ENCODE data around the gene SLC6A19.

DNA sequence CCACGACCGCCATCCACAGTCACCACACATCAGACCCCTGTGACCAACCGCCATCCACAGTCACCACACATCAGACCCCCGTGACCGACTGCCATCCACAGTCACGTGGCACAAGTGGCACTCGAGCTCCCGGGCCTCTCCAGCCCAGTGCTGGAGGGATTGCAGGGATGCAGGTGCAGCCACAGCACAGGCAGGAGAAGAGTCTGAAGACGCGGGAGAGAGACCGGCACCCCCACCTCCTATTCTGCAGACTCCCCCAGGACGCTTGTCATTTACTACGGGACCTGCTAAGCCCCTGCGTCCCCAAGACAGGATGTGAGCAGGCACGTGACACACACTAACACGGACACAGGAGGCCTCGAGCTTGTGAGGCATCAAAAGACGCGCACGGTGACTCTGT lies 72.3 kb downstream of the SLC6A19 start:
- TF ChIP-seq, protein P1, sequence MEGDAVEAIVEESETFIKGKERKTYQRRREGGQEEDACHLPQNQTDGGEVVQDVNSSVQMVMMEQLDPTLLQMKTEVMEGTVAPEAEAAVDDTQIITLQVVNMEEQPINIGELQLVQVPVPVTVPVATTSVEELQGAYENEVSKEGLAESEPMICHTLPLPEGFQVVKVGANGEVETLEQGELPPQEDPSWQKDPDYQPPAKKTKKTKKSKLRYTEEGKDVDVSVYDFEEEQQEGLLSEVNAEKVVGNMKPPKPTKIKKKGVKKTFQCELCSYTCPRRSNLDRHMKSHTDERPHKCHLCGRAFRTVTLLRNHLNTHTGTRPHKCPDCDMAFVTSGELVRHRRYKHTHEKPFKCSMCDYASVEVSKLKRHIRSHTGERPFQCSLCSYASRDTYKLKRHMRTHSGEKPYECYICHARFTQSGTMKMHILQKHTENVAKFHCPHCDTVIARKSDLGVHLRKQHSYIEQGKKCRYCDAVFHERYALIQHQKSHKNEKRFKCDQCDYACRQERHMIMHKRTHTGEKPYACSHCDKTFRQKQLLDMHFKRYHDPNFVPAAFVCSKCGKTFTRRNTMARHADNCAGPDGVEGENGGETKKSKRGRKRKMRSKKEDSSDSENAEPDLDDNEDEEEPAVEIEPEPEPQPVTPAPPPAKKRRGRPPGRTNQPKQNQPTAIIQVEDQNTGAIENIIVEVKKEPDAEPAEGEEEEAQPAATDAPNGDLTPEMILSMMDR (IDR thresholded peaks at IDR 0.05 in 2 of 3, conservative IDR thresholded peaks at IDR 0.05 in 1 of 3; ENCODE audit: insufficient read depth in 2 of 3, low read depth in 1 of 3, low read length in 3 of 3), result no peak
- TF ChIP-seq MAZ (CRISPR knock-in tag; conservative IDR thresholded peaks at IDR 0.05 in 1 of 2, IDR thresholded peaks at IDR 0.05 in 1 of 2), result no peak
- TF ChIP-seq HEY1 (CRISPR knock-in tag; IDR thresholded peaks at IDR 0.05; ENCODE audit: borderline replicate concordance), result no peak
- TF ChIP-seq ZNF778 (CRISPR knock-in tag; IDR thresholded peaks at IDR 0.05), result no peak
- no peak for TF ChIP-seq EZH2 (IDR thresholded peaks at IDR 0.05; ENCODE audit: borderline replicate concordance, low read depth, low read length)
- TF ChIP-seq, protein P2, sequence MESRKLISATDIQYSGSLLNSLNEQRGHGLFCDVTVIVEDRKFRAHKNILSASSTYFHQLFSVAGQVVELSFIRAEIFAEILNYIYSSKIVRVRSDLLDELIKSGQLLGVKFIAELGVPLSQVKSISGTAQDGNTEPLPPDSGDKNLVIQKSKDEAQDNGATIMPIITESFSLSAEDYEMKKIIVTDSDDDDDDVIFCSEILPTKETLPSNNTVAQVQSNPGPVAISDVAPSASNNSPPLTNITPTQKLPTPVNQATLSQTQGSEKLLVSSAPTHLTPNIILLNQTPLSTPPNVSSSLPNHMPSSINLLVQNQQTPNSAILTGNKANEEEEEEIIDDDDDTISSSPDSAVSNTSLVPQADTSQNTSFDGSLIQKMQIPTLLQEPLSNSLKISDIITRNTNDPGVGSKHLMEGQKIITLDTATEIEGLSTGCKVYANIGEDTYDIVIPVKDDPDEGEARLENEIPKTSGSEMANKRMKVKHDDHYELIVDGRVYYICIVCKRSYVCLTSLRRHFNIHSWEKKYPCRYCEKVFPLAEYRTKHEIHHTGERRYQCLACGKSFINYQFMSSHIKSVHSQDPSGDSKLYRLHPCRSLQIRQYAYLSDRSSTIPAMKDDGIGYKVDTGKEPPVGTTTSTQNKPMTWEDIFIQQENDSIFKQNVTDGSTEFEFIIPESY (CRISPR knock-in tag; IDR thresholded peaks at IDR 0.05), result no peak
- no peak for TF ChIP-seq XRCC5 (IDR thresholded peaks at IDR 0.05; ENCODE audit: low read depth, low read length)
- TF ChIP-seq CREM (IDR thresholded peaks at IDR 0.05; ENCODE audit: low read depth), result no peak
- TF ChIP-seq, protein P3, sequence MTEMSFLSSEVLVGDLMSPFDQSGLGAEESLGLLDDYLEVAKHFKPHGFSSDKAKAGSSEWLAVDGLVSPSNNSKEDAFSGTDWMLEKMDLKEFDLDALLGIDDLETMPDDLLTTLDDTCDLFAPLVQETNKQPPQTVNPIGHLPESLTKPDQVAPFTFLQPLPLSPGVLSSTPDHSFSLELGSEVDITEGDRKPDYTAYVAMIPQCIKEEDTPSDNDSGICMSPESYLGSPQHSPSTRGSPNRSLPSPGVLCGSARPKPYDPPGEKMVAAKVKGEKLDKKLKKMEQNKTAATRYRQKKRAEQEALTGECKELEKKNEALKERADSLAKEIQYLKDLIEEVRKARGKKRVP (CRISPR knock-in tag; IDR thresholded peaks at IDR 0.05), result no peak
- no peak for TF ChIP-seq TCF7L2 (IDR thresholded peaks at IDR 0.05; ENCODE audit: low read depth, low read length)
- TF ChIP-seq TAF1 (IDR thresholded peaks at IDR 0.05; ENCODE audit: control insufficient read depth, extremely low read depth, insufficient read depth, low read length, severe bottlenecking), result no peak
- TF ChIP-seq, protein P4, sequence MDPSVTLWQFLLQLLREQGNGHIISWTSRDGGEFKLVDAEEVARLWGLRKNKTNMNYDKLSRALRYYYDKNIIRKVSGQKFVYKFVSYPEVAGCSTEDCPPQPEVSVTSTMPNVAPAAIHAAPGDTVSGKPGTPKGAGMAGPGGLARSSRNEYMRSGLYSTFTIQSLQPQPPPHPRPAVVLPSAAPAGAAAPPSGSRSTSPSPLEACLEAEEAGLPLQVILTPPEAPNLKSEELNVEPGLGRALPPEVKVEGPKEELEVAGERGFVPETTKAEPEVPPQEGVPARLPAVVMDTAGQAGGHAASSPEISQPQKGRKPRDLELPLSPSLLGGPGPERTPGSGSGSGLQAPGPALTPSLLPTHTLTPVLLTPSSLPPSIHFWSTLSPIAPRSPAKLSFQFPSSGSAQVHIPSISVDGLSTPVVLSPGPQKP (CRISPR knock-in tag; IDR thresholded peaks at IDR 0.05), result no peak
- no peak for TF ChIP-seq CBX2 (IDR thresholded peaks at IDR 0.05; ENCODE audit: insufficient read depth, low read length, poor library complexity, severe bottlenecking)
- no peak for TF ChIP-seq CHCHD3 (CRISPR knock-in tag; IDR thresholded peaks at IDR 0.05)

Data from K562 (cell line).